Stimulated activated naive B cell treated with anti-CD40 and anti-IgM and Interleukin-4, amounts not matched to agents 10 μg/mL and 1 μg/mL and 100 μg/mL, for 72 hours (primary cell): ENCODE results near the gene MPST.

ENCODE experiments used
- ATAC-seq, 2 donors: fragments of 150-1000 bp; cut with Tn5 transposase; replicated peaks; 2 replicates each; pipeline ENCODE4 v1.10.0; 2021; ENCODE audit warnings: moderate library complexity in 1 of 2
- DNase-seq: peaks from one replicate; pipeline ENCODE4 v3.0.0; 2021
- H3K27ac Mint-ChIP-seq: one replicate; pipeline ENCODE4 v1.8.0; 2022; ENCODE audit warnings: mild to moderate bottlenecking, mixed read lengths
- H3K27me3 Mint-ChIP-seq, 2 donors: one replicate each; pipeline ENCODE4 v1.8.0; 2022; ENCODE audit warnings: mixed read lengths in 2 of 2
- H3K36me3 Mint-ChIP-seq, 2 donors: one replicate each; pipeline ENCODE4 v1.8.0; 2022; ENCODE audit warnings: mixed read lengths in 2 of 2, mild to moderate bottlenecking in 1 of 2
- H3K4me1 Mint-ChIP-seq, 2 donors: one replicate each; pipeline ENCODE4 v1.8.0; 2022; ENCODE audit warnings: mixed read lengths in 2 of 2, mild to moderate bottlenecking in 1 of 2
- H3K4me3 Mint-ChIP-seq, 2 donors: one replicate each; pipeline ENCODE4 v1.8.0; 2022; ENCODE audit warnings: mild to moderate bottlenecking in 2 of 2, mixed read lengths in 2 of 2, moderate library complexity in 1 of 2
- H3K9me3 Mint-ChIP-seq, 2 donors: one replicate each; pipeline ENCODE4 v1.8.0; 2022; ENCODE audit warnings: mixed read lengths in 2 of 2, mild to moderate bottlenecking in 1 of 2

MPST gene

GRCh38 chr22:37019309-37020191, at the start of gene MPST, which contains the start of gene TST:
Gene MPST, plus strand, starts transcription at chr22:37019742. Its CDS starts 95 bp downstream, at chr22:37019837.
Gene TST, minus strand, starts transcription at chr22:37019447. Its CDS starts 715 bp downstream, at chr22:37018732.
- no peaks in the 10 kb centered on the region for H3K9me3 Mint-ChIP-seq
- peaks cover 8 to 32% of the 10 kb centered on the region in 2 donors for H3K4me1 Mint-ChIP-seq
- peak; percentile 43 for DNase-seq
- peak within 1 kb of the TSS; percentile 89 to 96 for H3K4me3 Mint-ChIP-seq
- H3K36me3 Mint-ChIP-seq: no peaks in the 10 kb centered on the region
- H3K27ac Mint-ChIP-seq: peak within 1 kb of the TSS; percentile 86
- peak; percentile 84 to 88 for ATAC-seq
- no peaks in the 10 kb centered on the region for H3K27me3 Mint-ChIP-seq

DNA sequence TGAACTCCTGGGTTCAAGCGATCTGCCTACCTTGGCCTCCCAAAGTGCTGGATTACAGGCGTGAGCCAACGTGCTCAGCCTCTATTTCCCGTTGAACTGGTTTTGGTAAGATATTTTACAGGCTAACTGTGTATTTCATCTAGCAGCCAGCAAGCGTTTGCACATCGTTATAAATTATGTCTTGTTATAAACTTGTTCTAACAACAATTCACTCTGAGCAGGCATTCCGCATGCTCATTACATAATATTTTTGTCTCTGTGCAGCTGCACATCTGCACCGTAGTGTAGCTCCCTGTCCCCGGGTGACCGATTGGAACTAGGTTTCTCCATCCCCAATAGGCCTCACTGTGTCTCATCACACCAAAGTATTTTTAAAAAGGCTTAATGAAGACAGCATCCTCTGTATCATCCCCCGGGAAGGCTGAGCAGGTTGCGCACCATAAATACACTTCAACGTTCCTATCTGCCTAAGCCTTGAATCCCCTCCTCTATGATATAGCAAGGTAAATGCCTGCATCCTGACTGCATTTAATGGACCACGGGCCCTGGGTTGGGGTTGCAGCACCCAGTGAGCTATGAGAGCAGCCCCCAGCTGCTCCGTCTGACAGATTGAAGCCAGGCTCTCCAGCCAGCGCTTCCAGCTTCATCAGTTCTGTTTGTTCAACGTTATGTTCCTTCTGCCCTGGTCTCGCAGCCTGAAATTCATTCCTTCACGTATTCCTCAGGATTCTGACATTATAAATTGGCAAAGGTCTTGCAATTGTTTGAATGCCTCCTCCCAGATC, 48.0 kb upstream of the MPST start:
- Mint-ChIP-seq H3K9me3 (no peaks in the 10 kb centered on the region), H3K36me3 (no peaks in the 10 kb centered on the region), H3K4me1 (peaks cover 0 to 1% of the 10 kb centered on the region in 2 donors), H3K27me3 (peaks cover 6 to 7% of the 10 kb centered on the region in 2 donors), H3K27ac (no peak overlapping the region), H3K4me3 (no peak overlapping the region)
- ATAC-seq: no peak
- DNase-seq: no peak

GRCh38 chr22:36976606-36977005, 42.9 kb upstream of the MPST start:
- ATAC-seq (no peak), DNase-seq (no peak)
- Mint-ChIP-seq H3K4me1 (peaks cover 12 to 20% of the 10 kb centered on the region in 2 donors), H3K27ac (no peak overlapping the region), H3K4me3 (no peak overlapping the region), H3K36me3 (no peaks in the 10 kb centered on the region), H3K27me3 (peaks cover 4 to 6% of the 10 kb centered on the region in 2 donors), H3K9me3 (no peaks in the 10 kb centered on the region)

DNA sequence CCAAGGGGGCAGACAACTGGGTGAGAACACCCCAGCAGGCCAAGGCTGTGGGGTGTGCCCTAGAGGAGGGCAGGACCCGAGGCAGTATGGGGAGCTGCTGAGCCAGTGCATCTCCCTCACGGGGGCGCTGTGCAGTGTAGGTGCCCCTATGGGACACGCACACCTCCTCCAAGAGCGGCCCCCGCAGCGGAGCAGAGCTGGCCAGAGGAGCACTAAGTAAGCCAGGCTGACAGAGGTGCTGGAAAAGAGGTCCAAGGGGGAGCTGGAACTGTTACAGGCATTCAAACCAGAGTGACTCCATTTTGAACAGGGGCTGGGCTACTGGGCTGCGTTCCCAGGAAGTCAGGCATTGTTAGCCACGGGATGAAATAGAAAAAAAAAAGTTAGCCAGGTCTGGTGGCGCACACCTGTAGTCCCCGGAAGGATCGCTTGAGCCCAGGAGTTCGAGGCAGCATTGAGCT, 42.1 kb upstream of the MPST start:
- no peaks in the 10 kb centered on the region for H3K36me3 Mint-ChIP-seq
- peaks cover 12 to 20% of the 10 kb centered on the region in 2 donors for H3K4me1 Mint-ChIP-seq
- ATAC-seq (peak; percentile 94), DNase-seq (peak; percentile 58)
- H3K27me3 Mint-ChIP-seq: peaks cover 9 to 12% of the 10 kb centered on the region in 2 donors
- H3K4me3 Mint-ChIP-seq: peak overlapping the region; percentile 89 to 91
- H3K27ac Mint-ChIP-seq: peak overlapping the region; percentile 93
- no peaks in the 10 kb centered on the region for H3K9me3 Mint-ChIP-seq

DNA sequence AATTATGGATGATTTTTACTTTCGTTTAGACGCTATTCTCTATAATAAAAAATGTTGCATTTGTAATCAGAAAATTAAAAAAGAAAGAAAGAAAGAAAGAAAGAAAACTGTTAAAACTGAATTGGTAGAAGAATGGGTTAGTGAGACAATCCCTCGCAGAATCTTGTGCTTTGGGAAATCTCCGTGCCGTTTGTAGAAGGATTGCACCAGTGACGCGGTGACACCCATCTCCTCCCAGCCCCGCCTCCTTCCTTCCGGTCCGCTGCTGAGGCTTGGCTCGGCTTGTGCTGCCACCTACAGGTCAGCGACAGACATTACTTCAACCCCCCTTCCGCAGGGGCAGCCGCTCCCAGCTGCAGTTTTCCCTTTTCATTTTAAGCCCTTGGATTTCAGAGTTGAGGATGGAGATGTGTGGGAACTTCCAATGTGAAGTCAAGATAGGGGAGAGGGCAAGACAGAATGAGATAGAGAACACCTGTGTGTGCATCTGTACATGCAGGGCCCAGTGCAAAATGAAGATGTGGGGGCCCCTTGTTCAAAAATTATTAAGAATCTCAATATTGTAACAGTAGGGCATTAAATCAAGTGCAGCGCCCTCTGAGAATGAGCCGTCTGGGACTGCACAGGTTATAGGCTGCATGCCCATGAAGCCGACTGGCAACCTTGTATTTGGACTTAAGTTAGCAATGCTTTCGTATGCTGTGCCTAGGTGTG, 41.4 kb upstream of the MPST start:
- H3K27ac Mint-ChIP-seq: peak overlapping the region; percentile 93
- peak overlapping the region; percentile 89 to 91 for H3K4me3 Mint-ChIP-seq
- H3K9me3 Mint-ChIP-seq: no peaks in the 10 kb centered on the region
- H3K27me3 Mint-ChIP-seq: peaks cover 14 to 18% of the 10 kb centered on the region in 2 donors
- peak; percentile 86 to 88 for ATAC-seq
- no peaks in the 10 kb centered on the region for H3K36me3 Mint-ChIP-seq
- DNase-seq: peak; percentile 78
- H3K4me1 Mint-ChIP-seq: peaks cover 12 to 20% of the 10 kb centered on the region in 2 donors

DNA sequence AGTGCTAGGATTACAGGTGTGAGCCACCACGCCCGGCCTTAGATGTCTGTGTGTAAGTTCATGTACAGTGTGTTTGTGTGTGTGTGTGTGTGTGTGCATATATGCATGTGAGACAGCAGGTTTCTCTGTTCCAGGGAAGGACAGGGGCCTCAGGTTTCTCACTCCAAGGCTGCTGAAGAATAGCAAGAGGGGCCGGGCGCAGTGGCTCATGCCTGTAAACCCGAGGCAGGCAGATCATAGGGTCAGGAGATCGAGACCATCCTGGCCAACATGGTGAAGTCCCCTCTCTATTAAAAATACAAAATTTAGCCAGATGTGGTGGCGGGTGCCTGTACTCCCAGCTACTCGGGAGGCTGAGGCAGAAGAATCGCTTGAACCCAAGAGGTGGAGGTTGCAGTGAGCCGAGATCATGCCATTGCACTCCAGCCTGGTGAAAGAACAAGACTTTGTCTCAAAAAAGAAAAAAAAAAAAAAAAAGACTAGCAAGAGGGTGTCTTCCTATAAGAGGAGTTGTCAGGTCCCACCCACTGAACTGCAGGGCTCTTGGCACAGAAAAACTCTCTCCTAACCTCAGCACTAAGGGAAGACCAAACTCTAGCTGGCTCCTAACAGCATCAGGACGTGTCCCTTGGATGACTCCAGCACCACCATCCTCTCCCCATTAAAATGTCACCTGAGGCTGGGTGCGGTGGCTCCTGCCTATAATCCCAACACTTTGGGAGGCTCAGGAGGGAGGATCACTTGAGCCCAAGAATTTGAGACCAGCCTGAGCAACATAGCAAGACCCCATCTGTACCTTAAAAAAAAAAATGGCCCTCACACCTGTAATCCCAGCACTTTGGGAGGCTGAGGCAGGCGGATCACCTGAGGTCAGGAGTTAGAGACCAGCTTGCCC, 40.3 kb upstream of the MPST start:
- no peak overlapping the region for H3K4me3 Mint-ChIP-seq
- H3K9me3 Mint-ChIP-seq: no peaks in the 10 kb centered on the region
- ATAC-seq: no peak
- peaks cover 12 to 20% of the 10 kb centered on the region in 2 donors for H3K4me1 Mint-ChIP-seq
- H3K36me3 Mint-ChIP-seq: no peaks in the 10 kb centered on the region
- peaks cover 19 to 26% of the 10 kb centered on the region in 2 donors for H3K27me3 Mint-ChIP-seq
- DNase-seq: no peak
- no peak overlapping the region for H3K27ac Mint-ChIP-seq

DNA sequence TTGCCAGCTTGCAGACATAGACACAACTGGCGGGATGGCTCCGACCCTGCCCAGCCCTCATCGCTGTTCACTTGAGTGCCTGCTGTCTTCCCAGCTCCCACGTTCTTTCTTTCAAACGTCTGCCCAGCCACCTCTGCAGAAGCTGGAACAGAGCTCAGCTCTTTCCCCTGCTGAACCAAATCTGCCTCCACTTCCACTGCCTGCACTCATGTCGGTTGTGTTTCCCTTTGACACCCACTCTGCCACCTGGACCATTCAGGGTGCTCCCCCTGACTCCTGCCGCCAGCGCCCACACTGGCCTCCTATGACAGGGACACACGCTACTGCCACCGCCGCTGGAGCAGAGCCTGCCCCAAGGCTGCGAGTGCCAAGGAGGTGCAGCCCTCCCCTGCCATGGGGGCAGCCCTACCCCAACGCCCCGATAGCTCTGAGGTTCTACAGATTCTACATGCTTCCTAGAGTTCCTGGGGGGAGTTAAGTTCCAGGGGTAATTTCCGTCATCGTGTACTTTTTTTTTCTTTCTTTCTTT, 38.2 kb upstream of the MPST start:
- no peak overlapping the region for H3K4me3 Mint-ChIP-seq
- H3K4me1 Mint-ChIP-seq: peaks cover 12 to 20% of the 10 kb centered on the region in 2 donors
- H3K27me3 Mint-ChIP-seq: peaks cover 19 to 20% of the 10 kb centered on the region in 2 donors
- no peak overlapping the region for H3K27ac Mint-ChIP-seq
- DNase-seq: no peak
- peaks cover 3% of the 10 kb centered on the region in 2 donors for H3K9me3 Mint-ChIP-seq
- no peak for ATAC-seq
- H3K36me3 Mint-ChIP-seq: peaks cover 0 to 1% of the 10 kb centered on the region in 2 donors

DNA sequence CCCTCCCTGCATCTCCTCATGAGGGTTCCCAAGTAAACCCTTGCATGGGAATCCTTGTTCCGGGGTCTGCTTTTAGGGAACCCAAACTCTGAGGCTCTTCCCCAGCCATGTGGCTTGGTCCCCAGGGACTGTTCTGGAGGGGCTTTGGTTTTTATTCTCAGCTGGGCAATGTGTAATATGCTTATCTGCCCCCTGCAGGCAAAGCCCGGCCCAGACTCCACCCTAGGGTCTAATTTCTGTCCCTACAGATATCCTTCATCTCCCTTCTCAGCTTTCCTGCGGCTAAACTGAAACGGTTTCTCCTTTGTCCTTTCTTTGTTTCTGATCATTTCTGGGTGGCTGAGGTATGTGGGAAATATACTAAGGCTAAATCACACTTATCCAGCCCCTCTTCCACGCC, 37.4 kb upstream of the MPST start:
- ATAC-seq: no peak

GRCh38 chr22:36985211-36985889, 34.2 kb upstream of the MPST start:
- no peak for ATAC-seq

More for the DNA sequence above, 37.4 kb upstream of the MPST start:
- peak overlapping the region; percentile 16 for H3K27ac Mint-ChIP-seq
- no peak for DNase-seq
- H3K36me3 Mint-ChIP-seq: peaks cover 0 to 1% of the 10 kb centered on the region in 2 donors
- H3K9me3 Mint-ChIP-seq: peaks cover 3% of the 10 kb centered on the region in 2 donors
- peaks cover 10 to 13% of the 10 kb centered on the region in 2 donors for H3K4me1 Mint-ChIP-seq
- peaks cover 19 to 20% of the 10 kb centered on the region in 2 donors for H3K27me3 Mint-ChIP-seq
- H3K4me3 Mint-ChIP-seq: no peak overlapping the region

DNA sequence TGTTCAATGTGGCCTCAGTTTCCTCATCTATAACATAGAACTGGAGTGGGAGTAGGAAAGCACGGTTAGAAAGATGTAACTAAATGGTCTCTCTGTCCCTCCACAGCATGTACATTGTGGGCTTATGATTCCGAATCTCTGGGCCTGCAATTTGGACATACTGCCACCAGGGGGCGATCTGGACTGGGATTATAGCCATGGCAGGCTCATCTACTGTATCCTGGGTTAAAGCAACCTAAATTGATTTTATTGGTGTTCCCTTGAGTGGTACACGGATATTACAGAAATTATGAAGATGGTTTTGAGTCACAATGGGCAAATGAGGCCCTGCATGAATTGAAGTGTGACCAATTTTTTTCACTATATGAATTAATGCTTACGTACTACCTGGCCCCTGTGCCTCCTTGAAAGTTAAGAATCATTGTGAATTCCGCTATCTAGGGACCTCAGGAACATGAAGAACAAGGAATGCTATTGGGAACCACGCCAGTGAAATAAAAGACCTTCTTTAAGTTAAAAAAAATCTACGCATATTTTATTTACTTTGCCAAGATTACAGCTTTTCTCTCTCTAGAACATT, 33.2 kb upstream of the MPST start:
- Mint-ChIP-seq H3K36me3 (peaks cover 0 to 1% of the 10 kb centered on the region in 2 donors), H3K27me3 (peaks cover 43 to 51% of the 10 kb centered on the region in 2 donors), H3K9me3 (peaks cover 3% of the 10 kb centered on the region in 2 donors), H3K27ac (no peak overlapping the region), H3K4me1 (peaks cover 0 to 1% of the 10 kb centered on the region in 2 donors), H3K4me3 (no peak overlapping the region)
- DNase-seq: no peak
- ATAC-seq: no peak

More at GRCh38 chr22:36985211-36985889, 34.2 kb upstream of the MPST start:
- DNase-seq: no peak
- Mint-ChIP-seq H3K9me3 (peaks cover 3% of the 10 kb centered on the region in 2 donors), H3K36me3 (peaks cover 0 to 1% of the 10 kb centered on the region in 2 donors), H3K4me3 (no peak overlapping the region), H3K27me3 (peaks cover 34 to 42% of the 10 kb centered on the region in 2 donors), H3K4me1 (peaks cover 0 to 1% of the 10 kb centered on the region in 2 donors), H3K27ac (no peak overlapping the region)

DNA sequence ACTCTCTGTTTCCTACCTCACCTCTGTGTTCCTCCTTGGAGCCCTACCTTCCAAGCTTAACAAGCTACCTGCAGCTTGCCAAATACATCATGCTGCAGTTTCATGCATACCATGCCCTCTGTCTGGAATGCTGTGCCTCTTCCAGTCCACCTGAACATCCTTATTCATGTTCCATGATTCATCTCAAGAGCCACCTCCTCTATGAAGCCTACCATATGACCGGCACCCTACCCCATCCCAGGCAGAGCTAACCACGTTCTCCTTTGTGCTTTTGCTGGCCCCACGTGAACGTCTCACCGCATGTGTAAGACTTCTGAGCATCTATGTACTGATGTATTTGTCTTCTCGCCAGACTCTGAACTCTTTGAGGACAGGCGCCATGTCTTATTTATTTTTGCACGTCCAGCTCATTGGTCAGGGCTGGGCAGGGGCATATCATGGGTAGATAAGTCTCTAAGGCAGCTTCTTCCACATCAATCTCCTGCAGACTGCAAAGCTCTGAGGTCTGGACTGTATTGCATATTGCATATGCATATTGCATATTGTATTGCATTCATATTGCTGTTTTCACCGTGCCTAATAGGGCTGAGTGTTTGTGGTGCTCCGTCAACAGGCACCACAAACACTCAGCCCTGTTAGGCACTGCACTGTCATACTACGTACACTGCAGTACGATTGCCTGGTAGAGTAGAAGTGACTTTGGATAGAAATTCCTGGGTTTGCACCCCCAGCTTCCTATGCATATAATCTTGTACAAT, 31.3 kb upstream of the MPST start:
- peaks cover 43 to 45% of the 10 kb centered on the region in 2 donors for H3K27me3 Mint-ChIP-seq
- no peak overlapping the region for H3K27ac Mint-ChIP-seq
- no peak for DNase-seq

More for the DNA sequence above, 31.3 kb upstream of the MPST start:
- H3K9me3 Mint-ChIP-seq: peaks cover 3% of the 10 kb centered on the region in 2 donors
- no peaks in the 10 kb centered on the region for H3K4me1 Mint-ChIP-seq
- no peak for ATAC-seq
- H3K36me3 Mint-ChIP-seq: peaks cover 0 to 1% of the 10 kb centered on the region in 2 donors
- H3K4me3 Mint-ChIP-seq: no peak overlapping the region
